H9 (cell line): ENCODE measurements around the gene CCDC192. TPM values are rescaled to one million over a fixed set of nuclear protein-coding genes. Genes with fewer than 3 reads are reported as not detected.

ENCODE experiments used
- DNase-seq: peaks from one replicate; pipeline ENCODE4 v3.0.0-alpha.2; 2017
- H2AFZ ChIP-seq: one replicate; pipeline ENCODE4 v1.6.1; 2013; ENCODE audit warnings: mild to moderate bottlenecking, low read length, control low read depth, moderate library complexity
- H2AK5ac ChIP-seq: 2 replicates; pipeline ENCODE4 v1.6.1; 2013; ENCODE audit warnings: low read length, control low read depth, mixed read lengths; ENCODE audit not compliant: insufficient read length
- H2BK120ac ChIP-seq: one replicate; pipeline ENCODE4 v1.6.1; 2013; ENCODE audit warnings: low read depth, mild to moderate bottlenecking, low read length, control low read depth, inconsistent platforms; ENCODE audit not compliant: poor library complexity, severe bottlenecking
- H2BK12ac ChIP-seq: 2 replicates; pipeline ENCODE4 v1.6.1; 2013; ENCODE audit warnings: low read length, control low read depth, mixed read lengths, low read depth; ENCODE audit not compliant: insufficient read length
- H2BK15ac ChIP-seq: 2 replicates; pipeline ENCODE4 v1.6.1; 2013; ENCODE audit warnings: low read depth, low read length, control low read depth
- H2BK20ac ChIP-seq: one replicate; pipeline ENCODE4 v1.6.1; 2013; ENCODE audit warnings: low read depth, mild to moderate bottlenecking, low read length, control low read depth, inconsistent platforms; ENCODE audit not compliant: poor library complexity, severe bottlenecking
- H2BK5ac ChIP-seq: 2 replicates; pipeline ENCODE4 v1.6.1; 2013; ENCODE audit warnings: low read length, control low read depth, mixed read lengths; ENCODE audit not compliant: insufficient read length
- H3K14ac ChIP-seq: 2 replicates; pipeline ENCODE4 v1.6.1; 2013; ENCODE audit warnings: low read length, control low read depth; ENCODE audit not compliant: insufficient read depth
- H3K18ac ChIP-seq: 2 replicates; pipeline ENCODE4 v1.6.1; 2013; ENCODE audit warnings: low read depth, mild to moderate bottlenecking, mixed read lengths, low read length, control low read depth; ENCODE audit not compliant: insufficient read length
- H3K23ac ChIP-seq: 2 replicates; pipeline ENCODE4 v1.6.1; 2013; ENCODE audit warnings: low read length, control low read depth, mixed read lengths, low read depth; ENCODE audit not compliant: insufficient read length
- H3K23me2 ChIP-seq: 2 replicates; pipeline ENCODE4 v1.6.1; 2013; ENCODE audit warnings: low read depth, mild to moderate bottlenecking, mixed read lengths, low read length, control low read depth; ENCODE audit not compliant: insufficient read length, poor library complexity, severe bottlenecking
- H3K27ac ChIP-seq: 2 replicates; pipeline ENCODE4 v1.5.1; 2013; ENCODE audit warnings: low read length, control low read depth, mixed read lengths, low read depth; ENCODE audit not compliant: insufficient read length
- H3K27me3 ChIP-seq: 2 replicates; pipeline ENCODE4 v1.6.1; 2013; ENCODE audit warnings: low read length, control low read depth, inconsistent platforms; ENCODE audit not compliant: insufficient read depth
- H3K4ac ChIP-seq: 2 replicates; pipeline ENCODE4 v1.6.1; 2013; ENCODE audit warnings: low read depth, mild to moderate bottlenecking, control low read depth, inconsistent platforms, low read length, moderate library complexity
- H3K4me1 ChIP-seq: 2 replicates; pipeline ENCODE4 v1.6.1; 2013; ENCODE audit warnings: low read length, control low read depth, inconsistent platforms; ENCODE audit not compliant: insufficient read depth
- H3K4me2 ChIP-seq: 2 replicates; pipeline ENCODE4 v1.6.1; 2013; ENCODE audit warnings: low read length, control low read depth, mixed read lengths; ENCODE audit not compliant: insufficient read length, insufficient read depth
- H3K56ac ChIP-seq: 2 replicates; pipeline ENCODE4 v1.6.1; 2013; ENCODE audit warnings: low read depth, mild to moderate bottlenecking, mixed read lengths, low read length, control low read depth; ENCODE audit not compliant: insufficient read length
- H3K79me1 ChIP-seq: 2 replicates; pipeline ENCODE4 v1.6.1; 2013; ENCODE audit warnings: low read depth, mild to moderate bottlenecking, moderate library complexity, low read length, control low read depth, inconsistent platforms; ENCODE audit not compliant: insufficient read depth, poor library complexity, severe bottlenecking
- H3K79me2 ChIP-seq: 2 replicates; pipeline ENCODE4 v1.6.1; 2013; ENCODE audit warnings: low read length, control low read depth, inconsistent platforms; ENCODE audit not compliant: insufficient read depth
- H3K9ac ChIP-seq: 2 replicates; pipeline ENCODE4 v1.6.1; 2013; ENCODE audit warnings: low read length, control low read depth, mixed read lengths; ENCODE audit not compliant: insufficient read length; ENCODE audit errors: extremely low read depth
- H3K9me3 ChIP-seq: one replicate; pipeline ENCODE4 v1.6.1; 2013; ENCODE audit warnings: low read depth, low read length, inconsistent platforms; ENCODE audit not compliant: control insufficient read depth
- H3T11ph ChIP-seq: one replicate; pipeline ENCODE4 v1.6.1; 2013; ENCODE audit warnings: mild to moderate bottlenecking, low read length, control low read depth, inconsistent platforms
- H4K20me1 ChIP-seq: one replicate; pipeline ENCODE4 v1.6.1; 2013; ENCODE audit not compliant: control insufficient read depth, insufficient read length, insufficient read depth
- H4K5ac ChIP-seq: 2 replicates; pipeline ENCODE4 v1.6.1; 2013; ENCODE audit warnings: low read depth, mild to moderate bottlenecking, mixed read lengths, low read length, control low read depth; ENCODE audit not compliant: insufficient read length
- H4K8ac ChIP-seq: replicated peaks from 2 replicates; pipeline ENCODE4 v1.6.1; 2013; ENCODE audit warnings: low read length, control low read depth, mixed read lengths, low read depth; ENCODE audit not compliant: insufficient read length
- H4K91ac ChIP-seq: 2 replicates; pipeline ENCODE4 v1.6.1; 2013; ENCODE audit warnings: low read depth, mild to moderate bottlenecking, moderate library complexity, mixed read lengths, low read length, control low read depth; ENCODE audit not compliant: insufficient read length
- H3K27ac Mint-ChIP-seq, 3 experiments: 2 replicates in 2 of 3; 3 replicates in 1 of 3; pipeline ENCODE4 v1.8.0; 2020 to 2021; ENCODE audit warnings: mixed read lengths in 3 of 3, mild to moderate bottlenecking in 1 of 3, moderate library complexity in 1 of 3
- H3K27me3 Mint-ChIP-seq: 2 replicates; pipeline ENCODE4 v1.8.0; 2021; ENCODE audit warnings: low read depth, mild to moderate bottlenecking, moderate library complexity, mixed read lengths
- H3K36me3 Mint-ChIP-seq, 3 experiments: 2 replicates in 2 of 3; 3 replicates in 1 of 3; pipeline ENCODE4 v1.8.0; 2020 to 2021; ENCODE audit warnings: low read depth in 3 of 3, mixed read lengths in 3 of 3; ENCODE audit not compliant: insufficient read depth in 1 of 3
- H3K4me1 Mint-ChIP-seq, 2 experiments: 2 replicates each; pipeline ENCODE4 v1.8.0; 2020; ENCODE audit warnings: mixed read lengths in 2 of 2
- H3K4me3 Mint-ChIP-seq, 2 experiments: 2 replicates in 1 of 2; 3 replicates in 1 of 2; pipeline ENCODE4 v1.8.0; 2020 to 2021; ENCODE audit warnings: mild to moderate bottlenecking in 2 of 2, mixed read lengths in 2 of 2, moderate library complexity in 1 of 2
- H3K9me3 Mint-ChIP-seq, 2 experiments: 2 replicates in 1 of 2; 3 replicates in 1 of 2; pipeline ENCODE4 v1.8.0; 2020; ENCODE audit warnings: mild to moderate bottlenecking in 2 of 2, mixed read lengths in 2 of 2, moderate library complexity in 1 of 2
- WGBS: extraction: QIAGEN DNeasy Blood & Tissue Kit; methylation state at CpG from one replicate; pipeline ENCODE4 v1.1.7; 2013; ENCODE audit warnings: missing lambda C conversion rate, low lambda C conversion rate, mixed read lengths; ENCODE audit not compliant: insufficient read length; ENCODE audit errors: extremely low coverage; 5-methylcytosine and 5-hydroxymethylcytosine counted together
- total RNA-seq: library from RNA; stranded (reverse); gene quantifications from 2 replicates; pipeline ENCODE4 v1.2.1, GENCODE V29; 2021
- TF ChIP-seq, protein P1 (sequence below): fragments of 200-600 bp; sonication (generic); conservative IDR thresholded peaks from 3 replicates; pipeline ENCODE4 v1.8.0; 2021; ENCODE audit warnings: antibody characterized with exemption, mild to moderate bottlenecking

Gene CCDC192
- total RNA-seq, 1 experiment from 2014 or later = not detected

DNA sequence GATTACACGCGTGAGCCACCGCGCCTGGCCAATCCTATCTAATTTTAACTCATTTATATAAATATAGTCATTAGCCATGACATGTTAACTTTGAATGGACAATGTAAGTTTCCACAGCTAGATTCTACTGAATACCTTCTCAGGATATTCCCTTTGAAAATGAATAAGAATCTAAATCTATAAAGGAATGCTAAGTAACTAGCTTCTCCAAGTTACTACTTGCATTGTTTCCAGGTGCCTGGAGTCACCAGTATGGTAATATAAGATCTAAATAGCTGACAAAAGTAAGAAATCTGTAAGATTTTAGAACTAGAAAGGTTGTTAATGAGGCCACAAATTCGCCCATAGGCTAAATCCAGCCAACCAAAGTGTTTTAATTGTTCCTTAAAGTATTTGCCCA lies 191.3 kb downstream of the CCDC192 start:
- Histone ChIP-seq H3K27me3 (no peaks in the 10 kb centered on the region), H2BK20ac (no peak overlapping the region), H4K20me1 (no peaks in the 10 kb centered on the region), H3K23ac (no peak overlapping the region), H3K4me1 (peaks cover 4% of the 10 kb centered on the region; the same call in 1 of the 2 replicates), H3K4ac (no peak overlapping the region), H2BK12ac (no peak overlapping the region), H3K14ac (no peak overlapping the region), H3K79me1 (no peaks in the 10 kb centered on the region), H4K91ac (no peak overlapping the region), H2AFZ (no peak overlapping the region), H4K8ac (no peak overlapping the region), H3K23me2 (no peaks in the 10 kb centered on the region), H2AK5ac (no peak overlapping the region), H2BK15ac (no peak overlapping the region), H3K18ac (no peak overlapping the region), H3K27ac (no peak overlapping the region), H3K4me2 (no peak overlapping the region), H4K5ac (no peak overlapping the region), H3K9ac (no peak overlapping the region), H3K9me3 (no peaks in the 10 kb centered on the region), H3K56ac (no peak overlapping the region), H2BK5ac (no peak overlapping the region), H3T11ph (no peak overlapping the region), H3K79me2 (no peaks in the 10 kb centered on the region), H2BK120ac (no peak overlapping the region)
- Mint-ChIP-seq H3K36me3 (no peaks in the 10 kb centered on the region), H3K4me3 (no peak overlapping the region), H3K27ac (no peak overlapping the region; a peak in 1 of 7 replicates), H3K27me3 (no peaks in the 10 kb centered on the region), H3K4me1 (peaks cover 6 to 9% of the 10 kb centered on the region in 2 experiments), H3K9me3 (no peaks in the 10 kb centered on the region; a peak in 1 of 5 replicates)
- TF ChIP-seq, protein P1, sequence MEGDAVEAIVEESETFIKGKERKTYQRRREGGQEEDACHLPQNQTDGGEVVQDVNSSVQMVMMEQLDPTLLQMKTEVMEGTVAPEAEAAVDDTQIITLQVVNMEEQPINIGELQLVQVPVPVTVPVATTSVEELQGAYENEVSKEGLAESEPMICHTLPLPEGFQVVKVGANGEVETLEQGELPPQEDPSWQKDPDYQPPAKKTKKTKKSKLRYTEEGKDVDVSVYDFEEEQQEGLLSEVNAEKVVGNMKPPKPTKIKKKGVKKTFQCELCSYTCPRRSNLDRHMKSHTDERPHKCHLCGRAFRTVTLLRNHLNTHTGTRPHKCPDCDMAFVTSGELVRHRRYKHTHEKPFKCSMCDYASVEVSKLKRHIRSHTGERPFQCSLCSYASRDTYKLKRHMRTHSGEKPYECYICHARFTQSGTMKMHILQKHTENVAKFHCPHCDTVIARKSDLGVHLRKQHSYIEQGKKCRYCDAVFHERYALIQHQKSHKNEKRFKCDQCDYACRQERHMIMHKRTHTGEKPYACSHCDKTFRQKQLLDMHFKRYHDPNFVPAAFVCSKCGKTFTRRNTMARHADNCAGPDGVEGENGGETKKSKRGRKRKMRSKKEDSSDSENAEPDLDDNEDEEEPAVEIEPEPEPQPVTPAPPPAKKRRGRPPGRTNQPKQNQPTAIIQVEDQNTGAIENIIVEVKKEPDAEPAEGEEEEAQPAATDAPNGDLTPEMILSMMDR = no peak
- no peak for DNase-seq
- WGBS = no CpG with 5 or more reads among the region's 5 CpGs
